WI38 (cell line): ENCODE measurements around the gene UGT1A5.
"Not testable (repeated sequence)": the region's sequence is repeated elsewhere in the genome, so short reads cannot be mapped to it uniquely, and the experiment has no call there.

ENCODE experiments used
- H3K4me3 ChIP-seq: 2 replicates; pipeline ENCODE4 v1.5.1; 2011; ENCODE audit warnings: low read depth, mild to moderate bottlenecking, control low read depth, low read length
- TF ChIP-seq, protein P1 (sequence below): IDR thresholded peaks from 2 replicates; pipeline ENCODE4 v1.5.1; 2012; ENCODE audit warnings: low read depth, mild to moderate bottlenecking, control low read depth, low read length

The UGT1A5 gene

GRCh38 chr2:233747283-233747544 lies 34.5 kb downstream of the UGT1A5 start:
- TF ChIP-seq, protein P1, sequence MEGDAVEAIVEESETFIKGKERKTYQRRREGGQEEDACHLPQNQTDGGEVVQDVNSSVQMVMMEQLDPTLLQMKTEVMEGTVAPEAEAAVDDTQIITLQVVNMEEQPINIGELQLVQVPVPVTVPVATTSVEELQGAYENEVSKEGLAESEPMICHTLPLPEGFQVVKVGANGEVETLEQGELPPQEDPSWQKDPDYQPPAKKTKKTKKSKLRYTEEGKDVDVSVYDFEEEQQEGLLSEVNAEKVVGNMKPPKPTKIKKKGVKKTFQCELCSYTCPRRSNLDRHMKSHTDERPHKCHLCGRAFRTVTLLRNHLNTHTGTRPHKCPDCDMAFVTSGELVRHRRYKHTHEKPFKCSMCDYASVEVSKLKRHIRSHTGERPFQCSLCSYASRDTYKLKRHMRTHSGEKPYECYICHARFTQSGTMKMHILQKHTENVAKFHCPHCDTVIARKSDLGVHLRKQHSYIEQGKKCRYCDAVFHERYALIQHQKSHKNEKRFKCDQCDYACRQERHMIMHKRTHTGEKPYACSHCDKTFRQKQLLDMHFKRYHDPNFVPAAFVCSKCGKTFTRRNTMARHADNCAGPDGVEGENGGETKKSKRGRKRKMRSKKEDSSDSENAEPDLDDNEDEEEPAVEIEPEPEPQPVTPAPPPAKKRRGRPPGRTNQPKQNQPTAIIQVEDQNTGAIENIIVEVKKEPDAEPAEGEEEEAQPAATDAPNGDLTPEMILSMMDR: no peak
- no peak overlapping the region for H3K4me3 ChIP-seq

DNA sequence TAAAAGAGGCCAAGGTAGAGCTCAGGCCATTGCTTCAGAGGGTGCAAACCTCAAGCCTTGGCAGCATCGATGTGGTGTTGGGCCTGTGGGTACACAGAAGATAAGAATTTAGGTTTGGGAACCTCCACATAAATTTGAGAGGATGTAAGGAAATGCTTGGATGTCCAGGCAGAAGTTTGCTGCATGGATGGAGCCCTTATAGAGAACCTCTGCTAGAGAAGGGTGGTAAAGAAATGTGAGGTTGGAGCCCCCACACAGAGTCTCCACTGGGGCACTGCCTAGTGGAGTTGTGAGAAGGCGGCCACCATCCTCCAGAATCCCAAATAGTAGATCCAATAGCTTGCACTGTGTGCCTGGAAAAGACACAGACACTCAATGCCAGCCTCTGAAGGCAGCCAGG lies 38.0 kb downstream of the UGT1A5 start:
- H3K4me3 ChIP-seq: not testable (repeated sequence)

- not testable (repeated sequence) for H3K4me3 ChIP-seq
These were observed 38.7 kb downstream of the UGT1A5 start for GRCh38 chr2:233751212-233752009.

- TF ChIP-seq, protein P1: no peak
- H3K4me3 ChIP-seq: no peak overlapping the region
These were observed 42.3 kb downstream of the UGT1A5 start for GRCh38 chr2:233754872-233755611.

GRCh38 chr2:233756429-233757081 lies 43.8 kb downstream of the UGT1A5 start:
- no peak overlapping the region for H3K4me3 ChIP-seq
- TF ChIP-seq, protein P1: no peak

DNA sequence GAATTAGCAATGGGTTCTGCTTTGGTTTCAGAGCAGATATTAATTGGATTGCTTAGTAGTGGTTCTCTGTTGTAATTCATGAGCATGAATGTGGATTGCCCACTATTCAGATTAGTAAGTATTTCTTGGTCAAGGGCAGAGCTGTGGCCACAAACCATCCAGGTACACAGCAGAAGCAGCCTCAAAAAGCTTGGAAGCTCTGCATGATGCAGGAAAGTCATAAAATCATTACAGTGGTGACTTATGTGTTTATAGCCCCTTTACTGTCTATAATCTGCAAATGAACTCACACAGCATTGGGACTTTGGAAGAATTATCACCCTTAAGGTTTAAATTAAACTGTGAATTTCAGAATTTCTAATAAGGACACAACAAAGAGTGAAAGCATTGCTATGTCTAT lies 45.4 kb downstream of the UGT1A5 start:
- TF ChIP-seq, protein P1: no peak
- H3K4me3 ChIP-seq: no peak overlapping the region

DNA sequence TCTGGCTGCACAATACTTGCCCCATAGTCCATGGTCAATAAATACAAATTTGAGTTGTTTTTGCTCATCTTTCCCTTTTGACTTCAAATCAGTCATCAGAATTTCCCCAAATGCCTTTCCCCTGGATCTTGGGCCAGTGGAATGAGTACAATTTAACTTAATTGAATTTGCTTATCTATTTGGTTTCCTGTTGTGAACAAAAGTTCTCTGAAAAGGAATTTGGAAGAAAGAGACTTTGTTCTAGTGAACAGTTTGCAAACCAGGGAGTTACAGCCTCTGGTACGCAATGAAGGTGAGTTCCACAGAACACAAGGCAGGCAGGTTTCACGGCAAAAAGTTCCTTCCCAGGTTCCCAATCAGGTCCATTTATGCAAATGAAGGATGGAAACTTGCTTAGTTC lies 46.1 kb downstream of the UGT1A5 start:
- no peak overlapping the region for H3K4me3 ChIP-seq
- TF ChIP-seq, protein P1: no peak

DNA sequence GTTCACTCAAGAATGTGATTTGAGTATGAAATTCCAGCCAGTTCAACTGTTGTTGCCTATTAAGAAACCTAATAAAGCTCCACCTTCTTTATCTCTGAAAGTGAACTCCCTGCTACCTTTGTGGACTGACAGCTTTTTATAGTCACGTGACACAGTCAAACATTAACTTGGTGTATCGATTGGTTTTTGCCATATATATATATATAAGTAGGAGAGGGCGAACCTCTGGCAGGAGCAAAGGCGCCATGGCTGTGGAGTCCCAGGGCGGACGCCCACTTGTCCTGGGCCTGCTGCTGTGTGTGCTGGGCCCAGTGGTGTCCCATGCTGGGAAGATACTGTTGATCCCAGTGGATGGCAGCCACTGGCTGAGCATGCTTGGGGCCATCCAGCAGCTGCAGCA lies 47.3 kb downstream of the UGT1A5 start, which contains the start of gene UGT1A1:
Gene UGT1A1 (plus strand): TSS at position 228 of the 400 bp plus-strand sequence. CDS start 18 bp downstream, at position 246.
- no peak within 1 kb of the TSS for H3K4me3 ChIP-seq
- TF ChIP-seq, protein P1: no peak
